H1 (cell line): Measurements from ENCODE around the gene EWSR1. TPM values are rescaled to one million over a fixed set of nuclear protein-coding genes. Genes with fewer than 3 reads are reported as not detected.

ENCODE experiments used
- CTCF ChIA-PET: fragments of 300-600 bp; sonication (Branson Sonifier 250); formaldehyde crosslinking; loops from one replicate; lab custom pipeline; 2021; ENCODE audit not compliant: partially characterized antibody; lab: Charles Lee
- POLR2A ChIA-PET: fragments of 300-600 bp; sonication (Branson Sonifier 250); formaldehyde crosslinking; loops from one replicate; lab custom pipeline; 2021; ENCODE audit warnings: inconsistent platforms; ENCODE audit not compliant: partially characterized antibody; lab: Charles Lee
- DNase-seq, 2 experiments: peaks; one replicate each; pipeline versions ENCODE4 v3.0.0 to v3.0.0-alpha.2; 2010 to 2022; ENCODE audit warnings: low spot score in 2 of 2, low read depth in 1 of 2, mixed read lengths in 1 of 2
- FAIRE-seq: peaks from 2 replicates; lab custom pipeline; 2011; peaks lifted over from hg19 to GRCh38; lab: Jason Lieb, UNC
- H2AFZ ChIP-seq: 2 replicates; pipeline ENCODE4 v1.8.1; 2012; ENCODE audit warnings: low read length, inconsistent platforms
- H2AK5ac ChIP-seq: 2 replicates; pipeline ENCODE4 v1.6.1; 2013; ENCODE audit warnings: low read depth, low read length
- H2BK120ac ChIP-seq: replicated peaks from 2 replicates; pipeline ENCODE3; 2013; ENCODE audit warnings: low read depth, low read length, inconsistent platforms
- H2BK12ac ChIP-seq: 2 replicates; pipeline ENCODE4 v1.6.1; 2013; ENCODE audit warnings: low read depth, low read length
- H2BK15ac ChIP-seq: 2 replicates; pipeline ENCODE4 v1.6.1; 2013; ENCODE audit warnings: low read length
- H2BK20ac ChIP-seq: 2 replicates; pipeline ENCODE4 v1.6.1; 2013; ENCODE audit warnings: low read length
- H2BK5ac ChIP-seq: 2 replicates; pipeline ENCODE4 v1.6.1; 2013; ENCODE audit warnings: low read depth, low read length
- H3K14ac ChIP-seq: 2 replicates; pipeline ENCODE4 v1.6.1; 2013; ENCODE audit warnings: inconsistent platforms; ENCODE audit not compliant: insufficient read length
- H3K18ac ChIP-seq: 2 replicates; pipeline ENCODE4 v1.6.1; 2013; ENCODE audit warnings: low read length; ENCODE audit errors: extremely low read depth
- H3K23ac ChIP-seq: 2 replicates; pipeline ENCODE4 v1.6.1; 2013; ENCODE audit warnings: inconsistent platforms; ENCODE audit not compliant: insufficient read length
- H3K23me2 ChIP-seq: 2 replicates; pipeline ENCODE4 v1.6.1; 2013; ENCODE audit warnings: low read depth, low read length
- H3K27ac ChIP-seq: 2 replicates; pipeline ENCODE4 v1.6.1; 2011; ENCODE audit warnings: low read depth, low read length, inconsistent platforms
- H3K27me3 ChIP-seq, 4 experiments: replicated peaks in 1 of 4; 1 replicate in 1 of 4; 2 replicates in 3 of 4; pipeline versions ENCODE4 v1.6.1 to v1.8.1; 2011 to 2013; ENCODE audit warnings: low read length in 3 of 4, mild to moderate bottlenecking in 3 of 4, inconsistent platforms in 2 of 4, mixed read lengths in 2 of 4, moderate library complexity in 1 of 4; ENCODE audit not compliant: control insufficient read depth in 3 of 4, insufficient read depth in 3 of 4; ENCODE audit errors: extremely low read depth in 1 of 4
- H3K36me3 ChIP-seq, 4 experiments: 2 replicates each; pipeline versions ENCODE4 v1.6.1 to v1.8.1; 2011 to 2013; ENCODE audit warnings: mild to moderate bottlenecking in 4 of 4, low read length in 3 of 4, moderate library complexity in 2 of 4, control low read depth in 1 of 4, inconsistent platforms in 1 of 4; ENCODE audit not compliant: insufficient read depth in 4 of 4, control insufficient read depth in 2 of 4
- H3K4ac ChIP-seq: replicated peaks from 2 replicates; pipeline ENCODE3; 2013; ENCODE audit warnings: low read length, low read depth, mixed read lengths, inconsistent platforms; ENCODE audit not compliant: insufficient read length
- H3K4me1 ChIP-seq, 4 experiments: replicated peaks in 1 of 4; 1 replicate in 1 of 4; 2 replicates in 3 of 4; pipeline versions ENCODE4 v1.6.1 to v1.8.1; 2011 to 2013; ENCODE audit warnings: low read length in 3 of 4, inconsistent platforms in 2 of 4, mixed read lengths in 1 of 4; ENCODE audit not compliant: insufficient read depth in 4 of 4, control insufficient read depth in 3 of 4
- H3K4me2 ChIP-seq, 2 experiments: 2 replicates each; pipeline versions ENCODE4 v1.6.1 to v1.8.1; 2011 to 2013; ENCODE audit warnings: low read depth in 2 of 2, low read length in 2 of 2, control low read depth in 1 of 2, inconsistent platforms in 1 of 2, mild to moderate bottlenecking in 1 of 2; ENCODE audit not compliant: insufficient read depth in 1 of 2
- H3K4me3 ChIP-seq, 4 experiments: fragments of 200-600, 300-600 bp in 1 of 4; sonication (generic), shearing (Covaris generic), sonication (Bioruptor Twin) in 1 of 4; 2 replicates each; pipeline versions ENCODE4 v1.5.1 to v1.8.1; 2011 to 2016; ENCODE audit warnings: low read length in 4 of 4, low read depth in 3 of 4, control low read depth in 2 of 4, inconsistent platforms in 2 of 4, mild to moderate bottlenecking in 2 of 4, mixed read lengths in 1 of 4, moderate library complexity in 1 of 4; ENCODE audit not compliant: insufficient read depth in 2 of 4; ENCODE audit errors: extremely low read depth in 1 of 4
- H3K56ac ChIP-seq: replicated peaks from 2 replicates; pipeline ENCODE3; 2013; ENCODE audit warnings: low read depth, mild to moderate bottlenecking, mixed read lengths, low read length, inconsistent platforms; ENCODE audit not compliant: insufficient read length
- H3K79me1 ChIP-seq: 2 replicates; pipeline ENCODE4 v1.6.1; 2013; ENCODE audit warnings: low read depth, low read length, control low read depth
- H3K79me2 ChIP-seq, 2 experiments: 2 replicates each; pipeline versions ENCODE4 v1.6.1 to v1.8.1; 2012 to 2013; ENCODE audit warnings: low read length in 2 of 2, mild to moderate bottlenecking in 2 of 2, inconsistent platforms in 1 of 2; ENCODE audit not compliant: insufficient read depth in 2 of 2, control insufficient read depth in 1 of 2
- H3K9ac ChIP-seq, 4 experiments: replicated peaks in 1 of 4; 1 replicate in 1 of 4; 2 replicates in 3 of 4; pipeline versions ENCODE4 v1.6.1 to v1.8.1; 2011 to 2013; ENCODE audit warnings: low read depth in 3 of 4, low read length in 3 of 4, control low read depth in 2 of 4, mild to moderate bottlenecking in 2 of 4, moderate library complexity in 2 of 4, inconsistent platforms in 1 of 4; ENCODE audit errors: extremely low read depth in 1 of 4
- H3K9me3 ChIP-seq, 2 experiments: 2 replicates each; pipeline versions ENCODE4 v1.6.1 to v1.8.1; 2012 to 2013; ENCODE audit warnings: mild to moderate bottlenecking in 2 of 2, moderate library complexity in 2 of 2, control low read depth in 1 of 2, inconsistent platforms in 1 of 2, low read depth in 1 of 2, low read length in 1 of 2, mixed read lengths in 1 of 2; ENCODE audit not compliant: insufficient read depth in 2 of 2
- H4K20me1 ChIP-seq, 2 experiments: replicated peaks in 1 of 2; 2 replicates each; pipeline versions ENCODE3 to v1.8.1; 2011 to 2013; ENCODE audit warnings: inconsistent platforms in 2 of 2, low read length in 2 of 2, mild to moderate bottlenecking in 1 of 2; ENCODE audit not compliant: insufficient read depth in 2 of 2, control insufficient read depth in 1 of 2
- H4K5ac ChIP-seq: 2 replicates; pipeline ENCODE4 v1.6.1; 2013; ENCODE audit warnings: low read length, low read depth, mixed read lengths, inconsistent platforms; ENCODE audit not compliant: insufficient read length
- H4K8ac ChIP-seq: 2 replicates; pipeline ENCODE4 v1.8.0; 2013; ENCODE audit warnings: mild to moderate bottlenecking, moderate library complexity, low read length, inconsistent platforms; ENCODE audit not compliant: insufficient read depth; ENCODE audit errors: extremely low read depth
- H4K91ac ChIP-seq: replicated peaks from 2 replicates; pipeline ENCODE3; 2013; ENCODE audit warnings: low read length, mixed read lengths, inconsistent platforms; ENCODE audit not compliant: insufficient read length
- WGBS, 2 experiments: shearing (Covaris generic) in 1 of 2; methylation state at CpG; one replicate each; pipeline versions ENCODE4 v1.1.6 to v1.1.7; 2013 to 2015; ENCODE audit warnings: low lambda C conversion rate in 2 of 2, mixed read lengths in 2 of 2, inconsistent platforms in 1 of 2, low coverage in 1 of 2, missing lambda C conversion rate in 1 of 2; ENCODE audit not compliant: insufficient replicate concordance in 2 of 2, insufficient coverage in 1 of 2, insufficient read length in 1 of 2; ENCODE audit errors: extremely low coverage in 1 of 2, missing lambda C conversion rate in 1 of 2; 5-methylcytosine and 5-hydroxymethylcytosine counted together
- polyA plus RNA-seq, 7 experiments: library from polyadenylated mRNA; depleted of rRNA in 3 of 7; stranded (reverse) in 5 of 7; unstranded in 2 of 7; fragments of >200 nt in 5 of 7; fragments of 200-250 nt in 2 of 7; gene quantifications; 1 replicate in 5 of 7; 2 replicates in 1 of 7; 4 replicates in 1 of 7; pipeline versions ENCODE4 v1.2.1 to v1.2.3, GENCODE V29; 2011 to 2013; ENCODE audit warnings: missing spikeins in 2 of 7, mixed read lengths in 2 of 7
- total RNA-seq: library from RNA; stranded (reverse); fragmentation: NEBNext Ultra II Directional; extraction: Animal tissue kit (Norgen Biotek cat#: 25700); gene quantifications from 2 replicates; pipeline ENCODE4 v1.2.1, GENCODE V29; 2021

Gene EWSR1
- total and polyA plus RNA-seq, 2 of the 8 experiments (the other 6 are each of a cell fraction or from before 2014, with no cell fraction given), result 387 to 930 TPM

DNA sequence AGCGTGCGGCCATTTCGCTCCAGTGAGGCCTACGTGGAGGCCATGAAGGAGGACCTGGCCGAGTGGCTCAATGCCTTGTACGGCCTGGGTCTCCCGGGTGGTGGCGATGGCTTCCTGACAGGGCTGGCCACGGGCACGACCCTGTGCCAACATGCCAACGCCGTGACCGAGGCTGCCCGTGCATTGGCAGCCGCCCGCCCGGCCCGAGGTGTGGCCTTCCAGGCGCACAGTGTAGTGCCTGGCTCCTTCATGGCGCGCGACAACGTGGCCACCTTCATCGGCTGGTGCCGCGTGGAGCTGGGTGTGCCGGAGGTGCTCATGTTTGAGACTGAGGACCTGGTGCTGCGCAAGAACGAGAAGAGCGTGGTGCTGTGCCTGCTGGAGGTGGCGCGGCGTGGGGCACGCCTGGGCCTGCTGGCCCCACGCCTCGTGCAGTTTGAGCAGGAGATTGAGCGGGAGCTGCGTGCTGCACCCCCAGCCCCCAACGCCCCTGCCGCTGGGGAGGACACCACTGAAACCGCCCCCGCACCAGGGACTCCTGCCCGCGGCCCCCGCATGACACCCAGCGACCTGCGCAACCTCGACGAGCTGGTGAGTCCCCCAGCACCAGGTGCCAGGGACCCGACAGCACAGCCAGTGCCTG, 40.2 kb downstream of the EWSR1 start:
- Histone ChIP-seq H2AK5ac (peak overlapping the region; percentile 93; the same call in 1 of the 2 replicates), H3K79me2 (no peaks in the 10 kb centered on the region), H3K4ac (no peak overlapping the region), H2BK15ac (peak overlapping the region; percentile 72; the same call in 1 of the 2 replicates), H3K4me2 (no peak overlapping the region; a peak in 1 of 4 replicates), H4K91ac (no peak overlapping the region), H4K20me1 (peaks cover 0 to 8% of the 10 kb centered on the region in 2 experiments), H2BK20ac (0 out of 2 replicates have a peak overlapping the region, but pooled peaks have one; percentile 48), H2BK120ac (no peak overlapping the region), H2BK5ac (peak overlapping the region; percentile 52; the same call in 1 of the 2 replicates), H3K18ac (peak overlapping the region; percentile 32), H3K9ac (no peak overlapping the region), H3K56ac (no peak overlapping the region), H3K14ac (no peak overlapping the region), H3K27ac (no peak overlapping the region), H2BK12ac (peak overlapping the region; percentile 50; the same call in 1 of the 2 replicates), H4K5ac (no peak overlapping the region), H3K36me3 (peaks cover 0 to under 1% (median 0%) of the 10 kb centered on the region in 4 experiments; a peak in 1 of 8 replicates), H3K4me1 (peaks cover 0 to 13% (median 7%) of the 10 kb centered on the region in 4 experiments; a peak in 5 of 7 replicates), H3K79me1 (no peaks in the 10 kb centered on the region), H4K8ac (no peak overlapping the region), H3K27me3 (peaks cover 1 to 13% (median 4%) of the 10 kb centered on the region in 4 experiments), H3K23ac (no peak overlapping the region), H3K9me3 (peaks cover 0 to under 1% of the 10 kb centered on the region in 2 experiments; a peak in 1 of 4 replicates), H3K4me3 (no peak overlapping the region), H2AFZ (no peak overlapping the region), H3K23me2 (peaks cover 6% of the 10 kb centered on the region; the same call in 1 of the 2 replicates)
- DNase-seq, result peak in 1 of 2 experiments; percentile 46
- whole genome bisulfite sequencing, 2 experiments, result 92% methylated on average over 48 of the region's 50 CpGs; no CpG with 5 or more reads in 1 of the 2 experiments
- POLR2A ChIA-PET, result interaction anchor here (0.8 to 2.8 kb wide), 9 partner anchors 10 to 271 kb away, joined by 3 to 25 read pairs (median 3); partner anchors contain the start of genes EWSR1 and RHBDD3
- no peak for FAIRE-seq
- CTCF ChIA-PET, result interaction anchor here (0.6 to 0.7 kb wide), 2 partner anchors 15 to 19 kb away, joined by 3 read pairs; no protein-coding TSS in a partner anchor
